ENCODE measurements around the gene NUDT8.

- TF ChIP-seq POLR2AphosphoS5 (IDR thresholded peaks at IDR 0.05; ENCODE audit: low read depth, low read length) (no peak), REST (IDR thresholded peaks at IDR 0.05; ENCODE audit: insufficient read depth in 1 of 2, low read depth in 2 of 2, low read length in 1 of 2) (no peak)
- TF ChIP-seq, protein P1, sequence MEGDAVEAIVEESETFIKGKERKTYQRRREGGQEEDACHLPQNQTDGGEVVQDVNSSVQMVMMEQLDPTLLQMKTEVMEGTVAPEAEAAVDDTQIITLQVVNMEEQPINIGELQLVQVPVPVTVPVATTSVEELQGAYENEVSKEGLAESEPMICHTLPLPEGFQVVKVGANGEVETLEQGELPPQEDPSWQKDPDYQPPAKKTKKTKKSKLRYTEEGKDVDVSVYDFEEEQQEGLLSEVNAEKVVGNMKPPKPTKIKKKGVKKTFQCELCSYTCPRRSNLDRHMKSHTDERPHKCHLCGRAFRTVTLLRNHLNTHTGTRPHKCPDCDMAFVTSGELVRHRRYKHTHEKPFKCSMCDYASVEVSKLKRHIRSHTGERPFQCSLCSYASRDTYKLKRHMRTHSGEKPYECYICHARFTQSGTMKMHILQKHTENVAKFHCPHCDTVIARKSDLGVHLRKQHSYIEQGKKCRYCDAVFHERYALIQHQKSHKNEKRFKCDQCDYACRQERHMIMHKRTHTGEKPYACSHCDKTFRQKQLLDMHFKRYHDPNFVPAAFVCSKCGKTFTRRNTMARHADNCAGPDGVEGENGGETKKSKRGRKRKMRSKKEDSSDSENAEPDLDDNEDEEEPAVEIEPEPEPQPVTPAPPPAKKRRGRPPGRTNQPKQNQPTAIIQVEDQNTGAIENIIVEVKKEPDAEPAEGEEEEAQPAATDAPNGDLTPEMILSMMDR (IDR thresholded peaks at IDR 0.05) = 0 out of 2 replicates have a peak, but pooled peaks have one; percentile 1
Measured at GRCh38 chr11:67628710-67629385, 889 bp downstream of the NUDT8 start.
